NCI-H345 treated with DMSO at 0.1 percent for 48 hours (cell line): ENCODE measurements around the gene TRIM28.
A peak's percentile ranks its signal among the peaks of the same experiment; 100 is the strongest.
"Not testable (repeated sequence)": the region's sequence is repeated elsewhere in the genome, so short reads cannot be mapped to it uniquely, and the experiment has no call there.

ENCODE experiments used
- DNase-seq: peaks from one replicate; lab custom pipeline; 2025; ENCODE audit not compliant: unreplicated experiment; lab: John Stamatoyannopoulos, UW

TRIM28 gene

GRCh38 chr19:58543826-58544590 is at the start of gene TRIM28:
Gene TRIM28 (plus strand): TSS chr19:58544064. CDS start chr19:58544758, 694 bp downstream.
- DNase-seq: no peak

- no peak for DNase-seq
Measured at GRCh38 chr19:58497634-58498170, 46.2 kb upstream of the TRIM28 start.

- DNase-seq: no peak
Measured at GRCh38 chr19:58498316-58499020, 45.4 kb upstream of the TRIM28 start.

- DNase-seq: peak; percentile 85
Measured at GRCh38 chr19:58499021-58499927, 44.6 kb upstream of the TRIM28 start.

- DNase-seq: no peak
Measured at GRCh38 chr19:58500242-58500641, 43.6 kb upstream of the TRIM28 start.

GRCh38 chr19:58507602-58508223 is 36.2 kb upstream of the TRIM28 start:
- DNase-seq: not testable (repeated sequence)

- DNase-seq: no peak
Measured at GRCh38 chr19:58509731-58510083, 34.2 kb upstream of the TRIM28 start.

GRCh38 chr19:58510084-58510862 is 33.6 kb upstream of the TRIM28 start:
- no peak for DNase-seq

GRCh38 chr19:58511353-58512208 is 32.3 kb upstream of the TRIM28 start, which contains the start of gene SLC27A5:
Gene SLC27A5 (minus strand): TSS chr19:58511992. CDS start chr19:58511955, 37 bp downstream.
- DNase-seq: no peak

GRCh38 chr19:58513213-58513693 is 30.6 kb upstream of the TRIM28 start:
- DNase-seq: no peak

GRCh38 chr19:58513694-58514563 is 29.9 kb upstream of the TRIM28 start:
- DNase-seq: peak; percentile 75

- no peak for DNase-seq
Measured at GRCh38 chr19:58514564-58515022, 29.3 kb upstream of the TRIM28 start.

- DNase-seq: no peak
Measured at GRCh38 chr19:58515259-58515658, 28.6 kb upstream of the TRIM28 start.

GRCh38 chr19:58516246-58516836 is 27.5 kb upstream of the TRIM28 start:
- no peak for DNase-seq

- no peak for DNase-seq
Measured at GRCh38 chr19:58516964-58517833, 26.7 kb upstream of the TRIM28 start.
